ENCODE measurements around the gene ALKBH6.

DNA sequence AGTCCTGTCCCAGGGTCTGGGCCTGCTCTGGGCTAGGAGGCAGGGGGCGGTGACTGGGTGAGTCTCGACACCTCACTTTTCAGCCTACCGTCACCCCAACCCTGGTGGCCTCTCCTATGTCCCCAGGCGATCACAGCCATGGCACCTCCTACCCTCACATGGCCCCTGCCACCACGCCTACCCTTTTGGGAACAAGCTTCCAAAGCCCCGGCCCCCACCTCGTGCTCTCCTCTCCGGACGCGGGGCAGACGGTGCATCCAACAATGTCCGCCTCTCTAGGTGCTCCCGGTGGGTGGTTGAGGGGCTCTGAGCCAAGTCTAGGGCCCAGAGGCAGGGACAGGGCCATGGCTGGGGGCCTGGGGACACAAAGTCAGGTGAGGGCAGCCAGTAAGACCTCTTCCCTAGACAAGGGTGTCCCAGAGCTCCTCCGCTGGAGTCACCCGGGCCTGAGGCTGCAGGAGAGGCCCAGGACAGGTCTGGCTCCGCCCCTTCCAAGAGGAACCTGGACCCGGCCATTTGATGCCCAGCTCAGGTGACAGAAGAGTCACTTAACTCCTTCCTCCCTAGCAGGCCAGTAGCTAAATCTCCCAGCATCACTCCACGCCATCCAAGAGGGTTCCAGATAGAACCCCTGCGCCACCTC, 5.6 kb downstream of the ALKBH6 start, which contains the start of gene SYNE4:
- TF ChIP-seq EP300 (IDR thresholded peaks at IDR 0.05; ENCODE audit: low read depth) (no peak), POLR2A (IDR thresholded peaks at IDR 0.05) (peak; percentile 23), CTCF (IDR thresholded peaks at IDR 0.05) (no peak), POLR2AphosphoS5 (IDR thresholded peaks at IDR 0.05) (peak in 1 of 3 donors; percentile 11)

Data from transverse colon (tissue), 4 donors.